GM23338 (cell line): ENCODE data around the gene NFIB.

Experiments
- CREB1 ChIP-seq: fragments of 250-450 bp; sonication (Bioruptor Pico); IDR thresholded peaks from 2 replicates; pipeline ENCODE4 v1.5.0; 2020; ENCODE audit warnings: low read depth, mild to moderate bottlenecking, moderate library complexity
- EZH2 ChIP-seq: fragments of 200-600 bp; sonication (generic); IDR thresholded peaks from one replicate; pipeline ENCODE4 v1.8.0; 2017; ENCODE audit warnings: antibody characterized with exemption, mild to moderate bottlenecking, low read depth; ENCODE audit not compliant: unreplicated experiment
- EZH2phosphoT487 ChIP-seq: fragments of 200-600 bp; sonication (generic); IDR thresholded peaks from one replicate; pipeline ENCODE4 v1.8.1; 2018; ENCODE audit warnings: antibody characterized with exemption; ENCODE audit not compliant: unreplicated experiment
- JUNB ChIP-seq: IDR thresholded peaks from one replicate; pipeline ENCODE4 v1.6.1; 2016; ENCODE audit warnings: antibody characterized with exemption; ENCODE audit not compliant: unreplicated experiment
- NANOG ChIP-seq: IDR thresholded peaks from 2 replicates; pipeline ENCODE4 v1.6.1; 2016; ENCODE audit warnings: antibody characterized with exemption, borderline replicate concordance
- POLR2AphosphoS5 ChIP-seq: IDR thresholded peaks from 2 replicates; pipeline ENCODE4 v1.6.1; 2016; ENCODE audit warnings: antibody characterized with exemption, low read depth
- ZNF114 ChIP-seq: fragments of 250-450 bp; sonication (Bioruptor Pico); IDR thresholded peaks from 2 replicates; pipeline ENCODE4 v1.5.0; 2020; ENCODE audit warnings: mild to moderate bottlenecking, moderate library complexity
- ZNF331 ChIP-seq: fragments of 250-450 bp; sonication (Bioruptor Pico); IDR thresholded peaks from 2 replicates; pipeline ENCODE4 v1.5.0; 2020; ENCODE audit warnings: low read depth, mild to moderate bottlenecking, moderate library complexity
- TF ChIP-seq, protein P1 (sequence below), 2 experiments: fragments of 200-600 bp in 1 of 2; sonication (generic) in 1 of 2; conservative IDR thresholded peaks; 2 replicates each; pipeline versions ENCODE4 v1.5.1 to v1.6.1; 2016 to 2017; ENCODE audit warnings: antibody characterized with exemption in 2 of 2, low read depth in 2 of 2, mild to moderate bottlenecking in 2 of 2, moderate library complexity in 1 of 2
- TF ChIP-seq, protein P2 (sequence below): IDR thresholded peaks from one replicate; pipeline ENCODE4 v1.6.1; 2018; ENCODE audit warnings: antibody characterized with exemption; ENCODE audit not compliant: unreplicated experiment
- TF ChIP-seq, protein P3 (sequence below): IDR thresholded peaks from 2 replicates; pipeline ENCODE4 v1.6.1; 2016; ENCODE audit warnings: antibody characterized with exemption
- TF ChIP-seq, protein P4 (sequence below): fragments of 250-450 bp; sonication (Bioruptor Pico); IDR thresholded peaks from 2 replicates; pipeline ENCODE4 v1.5.0; 2020; ENCODE audit warnings: mild to moderate bottlenecking, moderate library complexity

DNA sequence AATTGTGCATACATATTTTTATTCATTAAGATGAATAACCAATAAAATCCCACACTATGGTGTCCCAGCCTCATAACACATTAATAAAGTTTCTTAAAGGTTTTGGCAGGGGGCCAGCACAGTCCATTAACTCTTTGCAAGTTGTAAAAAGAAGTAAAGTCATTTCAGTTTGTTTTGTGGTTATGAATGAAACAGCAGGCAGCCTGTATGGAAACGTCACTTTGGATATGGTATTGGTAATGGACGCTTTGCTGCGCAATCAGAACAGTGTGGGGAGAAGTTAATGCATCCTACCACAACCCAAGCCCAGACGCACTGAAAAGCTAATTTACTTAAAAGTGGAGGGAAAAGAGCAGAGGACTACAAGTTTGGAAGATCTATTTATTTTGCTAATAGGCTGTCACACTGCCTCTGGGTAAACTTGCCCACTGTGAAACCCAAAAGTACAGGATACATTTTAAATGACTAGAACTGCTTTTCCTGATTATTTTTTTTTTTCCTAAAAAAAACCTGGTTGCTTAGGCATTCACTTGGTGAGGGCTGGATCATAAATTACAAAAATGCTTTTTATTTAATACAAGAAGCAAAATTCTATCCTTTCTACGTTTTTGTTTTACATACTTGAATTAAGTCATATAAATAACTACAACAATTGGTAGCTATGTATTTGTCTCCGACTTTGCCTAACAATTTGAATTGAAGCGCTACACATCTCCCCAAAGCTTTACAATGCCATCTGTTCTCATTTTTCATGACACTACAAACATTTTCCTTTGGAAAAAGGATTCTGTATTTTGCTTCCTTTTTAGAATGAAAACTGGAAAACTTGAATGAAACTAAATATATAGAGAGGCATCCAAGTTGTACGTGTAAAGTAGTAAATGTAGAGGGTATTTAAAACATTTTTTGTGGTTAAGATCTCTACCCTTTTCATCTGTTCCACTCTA, 104.3 kb downstream of the NFIB start:
- TF ChIP-seq, protein P1, sequence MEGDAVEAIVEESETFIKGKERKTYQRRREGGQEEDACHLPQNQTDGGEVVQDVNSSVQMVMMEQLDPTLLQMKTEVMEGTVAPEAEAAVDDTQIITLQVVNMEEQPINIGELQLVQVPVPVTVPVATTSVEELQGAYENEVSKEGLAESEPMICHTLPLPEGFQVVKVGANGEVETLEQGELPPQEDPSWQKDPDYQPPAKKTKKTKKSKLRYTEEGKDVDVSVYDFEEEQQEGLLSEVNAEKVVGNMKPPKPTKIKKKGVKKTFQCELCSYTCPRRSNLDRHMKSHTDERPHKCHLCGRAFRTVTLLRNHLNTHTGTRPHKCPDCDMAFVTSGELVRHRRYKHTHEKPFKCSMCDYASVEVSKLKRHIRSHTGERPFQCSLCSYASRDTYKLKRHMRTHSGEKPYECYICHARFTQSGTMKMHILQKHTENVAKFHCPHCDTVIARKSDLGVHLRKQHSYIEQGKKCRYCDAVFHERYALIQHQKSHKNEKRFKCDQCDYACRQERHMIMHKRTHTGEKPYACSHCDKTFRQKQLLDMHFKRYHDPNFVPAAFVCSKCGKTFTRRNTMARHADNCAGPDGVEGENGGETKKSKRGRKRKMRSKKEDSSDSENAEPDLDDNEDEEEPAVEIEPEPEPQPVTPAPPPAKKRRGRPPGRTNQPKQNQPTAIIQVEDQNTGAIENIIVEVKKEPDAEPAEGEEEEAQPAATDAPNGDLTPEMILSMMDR (conservative IDR thresholded peaks at IDR 0.05; ENCODE audit: low read depth in 2 of 2), result no peak
- no peak for TF ChIP-seq EZH2phosphoT487
- no peak for TF ChIP-seq POLR2AphosphoS5
- TF ChIP-seq, protein P2, sequence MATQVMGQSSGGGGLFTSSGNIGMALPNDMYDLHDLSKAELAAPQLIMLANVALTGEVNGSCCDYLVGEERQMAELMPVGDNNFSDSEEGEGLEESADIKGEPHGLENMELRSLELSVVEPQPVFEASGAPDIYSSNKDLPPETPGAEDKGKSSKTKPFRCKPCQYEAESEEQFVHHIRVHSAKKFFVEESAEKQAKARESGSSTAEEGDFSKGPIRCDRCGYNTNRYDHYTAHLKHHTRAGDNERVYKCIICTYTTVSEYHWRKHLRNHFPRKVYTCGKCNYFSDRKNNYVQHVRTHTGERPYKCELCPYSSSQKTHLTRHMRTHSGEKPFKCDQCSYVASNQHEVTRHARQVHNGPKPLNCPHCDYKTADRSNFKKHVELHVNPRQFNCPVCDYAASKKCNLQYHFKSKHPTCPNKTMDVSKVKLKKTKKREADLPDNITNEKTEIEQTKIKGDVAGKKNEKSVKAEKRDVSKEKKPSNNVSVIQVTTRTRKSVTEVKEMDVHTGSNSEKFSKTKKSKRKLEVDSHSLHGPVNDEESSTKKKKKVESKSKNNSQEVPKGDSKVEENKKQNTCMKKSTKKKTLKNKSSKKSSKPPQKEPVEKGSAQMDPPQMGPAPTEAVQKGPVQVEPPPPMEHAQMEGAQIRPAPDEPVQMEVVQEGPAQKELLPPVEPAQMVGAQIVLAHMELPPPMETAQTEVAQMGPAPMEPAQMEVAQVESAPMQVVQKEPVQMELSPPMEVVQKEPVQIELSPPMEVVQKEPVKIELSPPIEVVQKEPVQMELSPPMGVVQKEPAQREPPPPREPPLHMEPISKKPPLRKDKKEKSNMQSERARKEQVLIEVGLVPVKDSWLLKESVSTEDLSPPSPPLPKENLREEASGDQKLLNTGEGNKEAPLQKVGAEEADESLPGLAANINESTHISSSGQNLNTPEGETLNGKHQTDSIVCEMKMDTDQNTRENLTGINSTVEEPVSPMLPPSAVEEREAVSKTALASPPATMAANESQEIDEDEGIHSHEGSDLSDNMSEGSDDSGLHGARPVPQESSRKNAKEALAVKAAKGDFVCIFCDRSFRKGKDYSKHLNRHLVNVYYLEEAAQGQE, result no peak
- TF ChIP-seq EZH2, result no peak
- no peak for TF ChIP-seq CREB1 (CRISPR knock-in tag)
- TF ChIP-seq NANOG, result no peak
- TF ChIP-seq ZNF114, result no peak
- TF ChIP-seq, protein P3, sequence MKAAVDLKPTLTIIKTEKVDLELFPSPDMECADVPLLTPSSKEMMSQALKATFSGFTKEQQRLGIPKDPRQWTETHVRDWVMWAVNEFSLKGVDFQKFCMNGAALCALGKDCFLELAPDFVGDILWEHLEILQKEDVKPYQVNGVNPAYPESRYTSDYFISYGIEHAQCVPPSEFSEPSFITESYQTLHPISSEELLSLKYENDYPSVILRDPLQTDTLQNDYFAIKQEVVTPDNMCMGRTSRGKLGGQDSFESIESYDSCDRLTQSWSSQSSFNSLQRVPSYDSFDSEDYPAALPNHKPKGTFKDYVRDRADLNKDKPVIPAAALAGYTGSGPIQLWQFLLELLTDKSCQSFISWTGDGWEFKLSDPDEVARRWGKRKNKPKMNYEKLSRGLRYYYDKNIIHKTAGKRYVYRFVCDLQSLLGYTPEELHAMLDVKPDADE, result no peak
- no peak for TF ChIP-seq ZNF331 (CRISPR knock-in tag)
- TF ChIP-seq, protein P4, sequence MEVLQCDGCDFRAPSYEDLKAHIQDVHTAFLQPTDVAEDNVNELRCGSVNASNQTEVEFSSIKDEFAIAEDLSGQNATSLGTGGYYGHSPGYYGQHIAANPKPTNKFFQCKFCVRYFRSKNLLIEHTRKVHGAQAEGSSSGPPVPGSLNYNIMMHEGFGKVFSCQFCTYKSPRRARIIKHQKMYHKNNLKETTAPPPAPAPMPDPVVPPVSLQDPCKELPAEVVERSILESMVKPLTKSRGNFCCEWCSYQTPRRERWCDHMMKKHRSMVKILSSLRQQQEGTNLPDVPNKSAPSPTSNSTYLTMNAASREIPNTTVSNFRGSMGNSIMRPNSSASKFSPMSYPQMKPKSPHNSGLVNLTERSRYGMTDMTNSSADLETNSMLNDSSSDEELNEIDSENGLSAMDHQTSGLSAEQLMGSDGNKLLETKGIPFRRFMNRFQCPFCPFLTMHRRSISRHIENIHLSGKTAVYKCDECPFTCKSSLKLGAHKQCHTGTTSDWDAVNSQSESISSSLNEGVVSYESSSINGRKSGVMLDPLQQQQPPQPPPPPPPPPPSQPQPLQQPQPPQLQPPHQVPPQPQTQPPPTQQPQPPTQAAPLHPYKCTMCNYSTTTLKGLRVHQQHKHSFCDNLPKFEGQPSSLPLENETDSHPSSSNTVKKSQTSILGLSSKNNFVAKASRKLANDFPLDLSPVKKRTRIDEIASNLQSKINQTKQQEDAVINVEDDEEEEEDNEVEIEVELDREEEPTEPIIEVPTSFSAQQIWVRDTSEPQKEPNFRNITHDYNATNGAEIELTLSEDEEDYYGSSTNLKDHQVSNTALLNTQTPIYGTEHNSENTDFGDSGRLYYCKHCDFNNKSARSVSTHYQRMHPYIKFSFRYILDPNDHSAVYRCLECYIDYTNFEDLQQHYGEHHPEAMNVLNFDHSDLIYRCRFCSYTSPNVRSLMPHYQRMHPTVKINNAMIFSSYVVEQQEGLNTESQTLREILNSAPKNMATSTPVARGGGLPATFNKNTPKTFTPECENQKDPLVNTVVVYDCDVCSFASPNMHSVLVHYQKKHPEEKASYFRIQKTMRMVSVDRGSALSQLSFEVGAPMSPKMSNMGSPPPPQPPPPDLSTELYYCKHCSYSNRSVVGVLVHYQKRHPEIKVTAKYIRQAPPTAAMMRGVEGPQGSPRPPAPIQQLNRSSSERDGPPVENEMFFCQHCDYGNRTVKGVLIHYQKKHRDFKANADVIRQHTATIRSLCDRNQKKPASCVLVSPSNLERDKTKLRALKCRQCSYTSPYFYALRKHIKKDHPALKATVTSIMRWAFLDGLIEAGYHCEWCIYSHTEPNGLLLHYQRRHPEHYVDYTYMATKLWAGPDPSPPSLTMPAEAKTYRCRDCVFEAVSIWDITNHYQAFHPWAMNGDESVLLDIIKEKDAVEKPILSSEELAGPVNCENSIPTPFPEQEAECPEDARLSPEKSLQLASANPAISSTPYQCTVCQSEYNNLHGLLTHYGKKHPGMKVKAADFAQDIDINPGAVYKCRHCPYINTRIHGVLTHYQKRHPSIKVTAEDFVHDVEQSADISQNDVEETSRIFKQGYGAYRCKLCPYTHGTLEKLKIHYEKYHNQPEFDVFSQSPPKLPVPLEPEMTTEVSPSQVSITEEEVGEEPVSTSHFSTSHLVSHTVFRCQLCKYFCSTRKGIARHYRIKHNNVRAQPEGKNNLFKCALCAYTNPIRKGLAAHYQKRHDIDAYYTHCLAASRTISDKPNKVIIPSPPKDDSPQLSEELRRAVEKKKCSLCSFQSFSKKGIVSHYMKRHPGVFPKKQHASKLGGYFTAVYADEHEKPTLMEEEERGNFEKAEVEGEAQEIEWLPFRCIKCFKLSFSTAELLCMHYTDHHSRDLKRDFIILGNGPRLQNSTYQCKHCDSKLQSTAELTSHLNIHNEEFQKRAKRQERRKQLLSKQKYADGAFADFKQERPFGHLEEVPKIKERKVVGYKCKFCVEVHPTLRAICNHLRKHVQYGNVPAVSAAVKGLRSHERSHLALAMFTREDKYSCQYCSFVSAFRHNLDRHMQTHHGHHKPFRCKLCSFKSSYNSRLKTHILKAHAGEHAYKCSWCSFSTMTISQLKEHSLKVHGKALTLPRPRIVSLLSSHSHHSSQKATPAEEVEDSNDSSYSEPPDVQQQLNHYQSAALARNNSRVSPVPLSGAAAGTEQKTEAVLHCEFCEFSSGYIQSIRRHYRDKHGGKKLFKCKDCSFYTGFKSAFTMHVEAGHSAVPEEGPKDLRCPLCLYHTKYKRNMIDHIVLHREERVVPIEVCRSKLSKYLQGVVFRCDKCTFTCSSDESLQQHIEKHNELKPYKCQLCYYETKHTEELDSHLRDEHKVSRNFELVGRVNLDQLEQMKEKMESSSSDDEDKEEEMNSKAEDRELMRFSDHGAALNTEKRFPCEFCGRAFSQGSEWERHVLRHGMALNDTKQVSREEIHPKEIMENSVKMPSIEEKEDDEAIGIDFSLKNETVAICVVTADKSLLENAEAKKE, result no peak
- TF ChIP-seq JUNB, result no peak
